ENCODE data around the gene ZNF417. TPM values are rescaled to one million over a fixed set of nuclear protein-coding genes. Genes with fewer than 3 reads are reported as not detected.
"Not testable (repeated sequence)": the region's sequence is repeated elsewhere in the genome, so short reads cannot be mapped to it uniquely, and the experiment has no call there.

ZNF417 gene
- total and polyA plus RNA-seq, 2 of the 13 experiments (the other 11 are each of a cell fraction or from before 2014, with no cell fraction given): 2.9 to 13.7 TPM

DNA sequence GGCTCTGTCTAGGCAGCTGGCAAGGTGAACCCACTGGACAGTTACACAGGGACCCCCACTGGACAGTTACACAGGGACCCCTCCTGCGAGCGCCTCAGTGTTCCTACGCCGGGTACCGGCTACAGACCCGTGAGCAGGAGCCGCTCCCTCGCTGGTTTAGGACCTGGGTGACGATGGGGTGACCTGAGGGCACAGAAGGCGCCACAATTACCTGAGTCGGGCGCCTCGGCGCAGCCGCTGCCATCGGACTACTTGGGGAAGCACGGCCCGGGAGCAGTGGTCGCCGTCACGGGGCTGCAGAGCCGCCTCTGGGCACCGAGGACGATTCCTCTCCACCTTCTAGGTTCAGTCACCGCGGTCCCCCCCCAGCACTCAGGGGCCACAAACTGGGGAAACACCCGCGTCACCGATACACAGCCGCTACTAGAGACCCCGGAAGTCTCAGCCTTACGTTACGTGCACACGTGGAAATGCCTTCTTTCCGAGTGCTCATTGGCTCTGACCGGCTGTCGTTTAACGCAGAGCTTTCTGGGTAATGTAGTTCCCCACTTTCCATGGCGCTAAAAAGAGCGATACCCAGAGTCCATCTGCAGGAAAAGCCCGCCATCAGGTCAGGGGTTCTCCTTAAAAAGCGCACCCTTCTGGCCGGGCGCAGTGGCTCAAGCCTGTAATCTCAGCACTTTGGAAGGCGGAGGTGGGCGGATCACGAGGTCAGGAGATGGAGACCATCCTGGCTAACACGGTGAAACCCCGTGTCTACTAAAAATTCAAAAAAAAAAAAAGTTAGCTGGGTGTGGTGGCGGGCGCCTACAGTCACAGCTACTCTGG, at the start of gene ZNF417 (continued):
- TF ChIP-seq, protein P1, sequence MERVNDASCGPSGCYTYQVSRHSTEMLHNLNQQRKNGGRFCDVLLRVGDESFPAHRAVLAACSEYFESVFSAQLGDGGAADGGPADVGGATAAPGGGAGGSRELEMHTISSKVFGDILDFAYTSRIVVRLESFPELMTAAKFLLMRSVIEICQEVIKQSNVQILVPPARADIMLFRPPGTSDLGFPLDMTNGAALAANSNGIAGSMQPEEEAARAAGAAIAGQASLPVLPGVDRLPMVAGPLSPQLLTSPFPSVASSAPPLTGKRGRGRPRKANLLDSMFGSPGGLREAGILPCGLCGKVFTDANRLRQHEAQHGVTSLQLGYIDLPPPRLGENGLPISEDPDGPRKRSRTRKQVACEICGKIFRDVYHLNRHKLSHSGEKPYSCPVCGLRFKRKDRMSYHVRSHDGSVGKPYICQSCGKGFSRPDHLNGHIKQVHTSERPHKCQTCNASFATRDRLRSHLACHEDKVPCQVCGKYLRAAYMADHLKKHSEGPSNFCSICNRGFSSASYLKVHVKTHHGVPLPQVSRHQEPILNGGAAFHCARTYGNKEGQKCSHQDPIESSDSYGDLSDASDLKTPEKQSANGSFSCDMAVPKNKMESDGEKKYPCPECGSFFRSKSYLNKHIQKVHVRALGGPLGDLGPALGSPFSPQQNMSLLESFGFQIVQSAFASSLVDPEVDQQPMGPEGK (CRISPR knock-in tag; IDR thresholded peaks at IDR 0.05): peak; percentile 87
- peak; percentile 13; the same call in 1 of the 2 replicates for TF ChIP-seq HNF4G (IDR thresholded peaks at IDR 0.05; ENCODE audit: borderline replicate concordance, low read depth, low read length)
- not testable (repeated sequence) for TF ChIP-seq HNF4G (CRISPR knock-in tag; IDR thresholded peaks at IDR 0.05; ENCODE audit: borderline replicate concordance, low read depth)
- TF ChIP-seq, protein P2, sequence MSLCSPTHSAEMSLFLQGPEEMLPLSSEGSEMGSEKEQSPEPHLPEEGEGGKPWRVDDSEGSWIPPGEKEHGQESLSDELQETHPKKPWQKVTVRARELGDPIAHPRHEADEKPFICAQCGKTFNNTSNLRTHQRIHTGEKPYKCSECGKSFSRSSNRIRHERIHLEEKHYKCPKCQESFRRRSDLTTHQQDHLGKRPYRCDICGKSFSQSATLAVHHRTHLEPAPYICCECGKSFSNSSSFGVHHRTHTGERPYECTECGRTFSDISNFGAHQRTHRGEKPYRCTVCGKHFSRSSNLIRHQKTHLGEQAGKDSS (CRISPR knock-in tag; IDR thresholded peaks at IDR 0.05; ENCODE audit: borderline replicate concordance, low read depth): peak; percentile 51; the same call in 1 of the 2 replicates
- TF ChIP-seq, protein P3, sequence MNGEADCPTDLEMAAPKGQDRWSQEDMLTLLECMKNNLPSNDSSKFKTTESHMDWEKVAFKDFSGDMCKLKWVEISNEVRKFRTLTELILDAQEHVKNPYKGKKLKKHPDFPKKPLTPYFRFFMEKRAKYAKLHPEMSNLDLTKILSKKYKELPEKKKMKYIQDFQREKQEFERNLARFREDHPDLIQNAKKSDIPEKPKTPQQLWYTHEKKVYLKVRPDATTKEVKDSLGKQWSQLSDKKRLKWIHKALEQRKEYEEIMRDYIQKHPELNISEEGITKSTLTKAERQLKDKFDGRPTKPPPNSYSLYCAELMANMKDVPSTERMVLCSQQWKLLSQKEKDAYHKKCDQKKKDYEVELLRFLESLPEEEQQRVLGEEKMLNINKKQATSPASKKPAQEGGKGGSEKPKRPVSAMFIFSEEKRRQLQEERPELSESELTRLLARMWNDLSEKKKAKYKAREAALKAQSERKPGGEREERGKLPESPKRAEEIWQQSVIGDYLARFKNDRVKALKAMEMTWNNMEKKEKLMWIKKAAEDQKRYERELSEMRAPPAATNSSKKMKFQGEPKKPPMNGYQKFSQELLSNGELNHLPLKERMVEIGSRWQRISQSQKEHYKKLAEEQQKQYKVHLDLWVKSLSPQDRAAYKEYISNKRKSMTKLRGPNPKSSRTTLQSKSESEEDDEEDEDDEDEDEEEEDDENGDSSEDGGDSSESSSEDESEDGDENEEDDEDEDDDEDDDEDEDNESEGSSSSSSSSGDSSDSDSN (CRISPR knock-in tag; IDR thresholded peaks at IDR 0.05): 0 out of 2 replicates have a peak, but pooled peaks have one; percentile 38
- peak; percentile 50 for TF ChIP-seq CBX1 (IDR thresholded peaks at IDR 0.05; ENCODE audit: low read depth)
- peak; percentile 88 for TF ChIP-seq PHF20 (CRISPR knock-in tag; IDR thresholded peaks at IDR 0.05)
- TF ChIP-seq, protein P4, sequence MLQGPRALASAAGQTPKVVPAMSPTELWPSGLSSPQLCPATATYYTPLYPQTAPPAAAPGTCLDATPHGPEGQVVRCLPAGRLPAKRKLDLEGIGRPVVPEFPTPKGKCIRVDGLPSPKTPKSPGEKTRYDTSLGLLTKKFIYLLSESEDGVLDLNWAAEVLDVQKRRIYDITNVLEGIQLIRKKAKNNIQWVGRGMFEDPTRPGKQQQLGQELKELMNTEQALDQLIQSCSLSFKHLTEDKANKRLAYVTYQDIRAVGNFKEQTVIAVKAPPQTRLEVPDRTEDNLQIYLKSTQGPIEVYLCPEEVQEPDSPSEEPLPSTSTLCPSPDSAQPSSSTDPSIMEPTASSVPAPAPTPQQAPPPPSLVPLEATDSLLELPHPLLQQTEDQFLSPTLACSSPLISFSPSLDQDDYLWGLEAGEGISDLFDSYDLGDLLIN (CRISPR knock-in tag; IDR thresholded peaks at IDR 0.05; ENCODE audit: borderline replicate concordance): 0 out of 2 replicates have a peak, but pooled peaks have one; percentile 66
- peak; percentile 87 for TF ChIP-seq SALL2 (CRISPR knock-in tag; IDR thresholded peaks at IDR 0.05)
- peak; percentile 21; the same call in 1 of the 2 replicates for TF ChIP-seq ZNF232 (CRISPR knock-in tag; IDR thresholded peaks at IDR 0.05; ENCODE audit: borderline replicate concordance)
- peak; percentile 53 for TF ChIP-seq TEAD3 (CRISPR knock-in tag; optimal IDR thresholded peaks at IDR 0.05; ENCODE audit: borderline replicate concordance)
- TF ChIP-seq ZSCAN9 (CRISPR knock-in tag; IDR thresholded peaks at IDR 0.05; ENCODE audit: borderline replicate concordance): peak; percentile 58; the same call in 1 of the 2 replicates
- peak; percentile 48; the same call in 1 of the 2 replicates for TF ChIP-seq PPARG (CRISPR knock-in tag; conservative IDR thresholded peaks at IDR 0.05)
- 0 out of 2 replicates have a peak, but pooled peaks have one; percentile 59 for TF ChIP-seq ZNF44 (CRISPR knock-in tag; IDR thresholded peaks at IDR 0.05)
- 0 out of 2 replicates have a peak, but pooled peaks have one; percentile 3 for TF ChIP-seq CEBPG (CRISPR knock-in tag; IDR thresholded peaks at IDR 0.05)
- TF ChIP-seq, protein P5, sequence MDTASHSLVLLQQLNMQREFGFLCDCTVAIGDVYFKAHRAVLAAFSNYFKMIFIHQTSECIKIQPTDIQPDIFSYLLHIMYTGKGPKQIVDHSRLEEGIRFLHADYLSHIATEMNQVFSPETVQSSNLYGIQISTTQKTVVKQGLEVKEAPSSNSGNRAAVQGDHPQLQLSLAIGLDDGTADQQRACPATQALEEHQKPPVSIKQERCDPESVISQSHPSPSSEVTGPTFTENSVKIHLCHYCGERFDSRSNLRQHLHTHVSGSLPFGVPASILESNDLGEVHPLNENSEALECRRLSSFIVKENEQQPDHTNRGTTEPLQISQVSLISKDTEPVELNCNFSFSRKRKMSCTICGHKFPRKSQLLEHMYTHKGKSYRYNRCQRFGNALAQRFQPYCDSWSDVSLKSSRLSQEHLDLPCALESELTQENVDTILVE (CRISPR knock-in tag; IDR thresholded peaks at IDR 0.05): peak; percentile 73; the same call in 1 of the 2 replicates
- TF ChIP-seq GABPA (IDR thresholded peaks at IDR 0.05; ENCODE audit: low read depth, low read length): peak; percentile 80
- peak; percentile 95 for TF ChIP-seq GABPA (CRISPR knock-in tag; IDR thresholded peaks at IDR 0.05; ENCODE audit: low read depth)
- peak; percentile 49; the same call in 1 of the 2 replicates for TF ChIP-seq ISL2 (CRISPR knock-in tag; IDR thresholded peaks at IDR 0.05)
- peak; percentile 95 for TF ChIP-seq ELF1 (CRISPR knock-in tag; IDR thresholded peaks at IDR 0.05)
- TF ChIP-seq ZMYM2 (CRISPR knock-in tag; IDR thresholded peaks at IDR 0.05): 0 out of 2 replicates have a peak, but pooled peaks have one; percentile 46

Data from HepG2 (cell line).